ENCODE results near the gene CORIN.
"Not testable (repeated sequence)": the region's sequence is repeated elsewhere in the genome, so short reads cannot be mapped to it uniquely, and the experiment has no call there.

Gene CORIN

DNA sequence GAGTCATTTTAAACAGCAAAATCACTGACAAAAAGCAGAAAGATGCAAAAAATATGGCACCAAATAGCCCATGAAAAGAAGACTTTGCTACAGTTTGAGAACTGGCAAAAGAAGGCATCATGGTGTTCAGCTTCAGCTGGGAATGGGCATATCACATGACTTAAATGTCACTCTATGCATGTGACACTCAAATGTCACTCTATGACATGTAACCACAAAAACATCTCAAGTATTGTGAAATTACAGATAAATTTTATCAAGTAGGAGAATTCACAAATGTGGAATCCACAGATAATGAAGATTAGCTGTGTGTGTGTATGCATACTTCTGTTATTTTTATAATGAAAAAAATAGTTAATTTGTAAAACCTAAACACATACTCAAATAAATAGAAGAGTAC is 270.9 kb downstream of the CORIN start:
- Histone ChIP-seq H3K9me3 (ENCODE audit: control insufficient read depth in 2 of 2, low read length in 2 of 2) (no peaks in the 10 kb centered on the region), H3K27me3 (ENCODE audit: control insufficient read depth in 2 of 2, insufficient read depth in 2 of 2, low read length in 2 of 2) (no peaks in the 10 kb centered on the region), H3K9ac (ENCODE audit: low read depth in 1 of 2, low read length in 2 of 2) (no peak overlapping the region), H3K4me1 (ENCODE audit: control insufficient read depth in 2 of 2, insufficient read depth in 2 of 2, low read length in 2 of 2) (no peaks in the 10 kb centered on the region), H3K4me3 (ENCODE audit: low read length in 2 of 2) (no peak overlapping the region), H3K27ac (ENCODE audit: low read depth in 2 of 2, low read length in 2 of 2) (no peak overlapping the region), H3K36me3 (ENCODE audit: control insufficient read depth in 2 of 2, insufficient read depth in 2 of 2, low read length in 2 of 2) (peaks cover 5 to 10% of the 10 kb centered on the region in 2 donors)

DNA sequence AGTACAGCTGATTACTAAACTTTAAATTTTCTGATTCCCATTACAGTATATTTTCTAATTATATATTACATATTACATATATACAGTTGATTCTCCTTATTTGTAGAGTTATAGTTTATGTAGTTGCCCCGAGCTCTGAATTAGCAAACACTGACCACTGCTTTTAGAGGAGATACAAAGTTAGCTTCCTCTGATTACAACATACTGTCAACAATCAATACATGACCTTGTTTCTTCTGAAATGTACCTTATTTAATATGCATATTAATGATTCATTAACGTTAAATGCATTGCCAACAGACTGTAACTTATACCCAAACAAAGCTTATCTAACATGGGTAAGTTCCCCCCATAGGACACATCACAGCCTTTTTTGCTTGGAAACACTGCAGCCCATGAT is 271.3 kb downstream of the CORIN start:
- H3K27ac ChIP-seq (ENCODE audit: low read depth in 2 of 2, low read length in 2 of 2): no peak overlapping the region
- H3K4me3 ChIP-seq (ENCODE audit: low read length in 2 of 2): no peak overlapping the region
- no peaks in the 10 kb centered on the region for H3K4me1 ChIP-seq (ENCODE audit: control insufficient read depth in 2 of 2, insufficient read depth in 2 of 2, low read length in 2 of 2)
- no peaks in the 10 kb centered on the region for H3K27me3 ChIP-seq (ENCODE audit: control insufficient read depth in 2 of 2, insufficient read depth in 2 of 2, low read length in 2 of 2)
- no peaks in the 10 kb centered on the region for H3K9me3 ChIP-seq (ENCODE audit: control insufficient read depth in 2 of 2, low read length in 2 of 2)
- H3K9ac ChIP-seq (ENCODE audit: low read depth in 1 of 2, low read length in 2 of 2): no peak overlapping the region
- peaks cover 3 to 7% of the 10 kb centered on the region in 2 donors for H3K36me3 ChIP-seq (ENCODE audit: control insufficient read depth in 2 of 2, insufficient read depth in 2 of 2, low read length in 2 of 2)

GRCh38 chr4:47562297-47562696 is 275.6 kb downstream of the CORIN start:
- no peak overlapping the region for H3K4me3 ChIP-seq (ENCODE audit: low read length in 2 of 2)
- peaks cover 3% of the 10 kb centered on the region in 2 donors for H3K36me3 ChIP-seq (ENCODE audit: control insufficient read depth in 2 of 2, insufficient read depth in 2 of 2, low read length in 2 of 2)
- no peak overlapping the region for H3K27ac ChIP-seq (ENCODE audit: low read depth in 2 of 2, low read length in 2 of 2)
- H3K4me1 ChIP-seq (ENCODE audit: control insufficient read depth in 2 of 2, insufficient read depth in 2 of 2, low read length in 2 of 2): no peaks in the 10 kb centered on the region
- no peaks in the 10 kb centered on the region for H3K9me3 ChIP-seq (ENCODE audit: control insufficient read depth in 2 of 2, low read length in 2 of 2)
- no peak overlapping the region for H3K9ac ChIP-seq (ENCODE audit: low read depth in 1 of 2, low read length in 2 of 2)
- H3K27me3 ChIP-seq (ENCODE audit: control insufficient read depth in 2 of 2, insufficient read depth in 2 of 2, low read length in 2 of 2): no peaks in the 10 kb centered on the region

DNA sequence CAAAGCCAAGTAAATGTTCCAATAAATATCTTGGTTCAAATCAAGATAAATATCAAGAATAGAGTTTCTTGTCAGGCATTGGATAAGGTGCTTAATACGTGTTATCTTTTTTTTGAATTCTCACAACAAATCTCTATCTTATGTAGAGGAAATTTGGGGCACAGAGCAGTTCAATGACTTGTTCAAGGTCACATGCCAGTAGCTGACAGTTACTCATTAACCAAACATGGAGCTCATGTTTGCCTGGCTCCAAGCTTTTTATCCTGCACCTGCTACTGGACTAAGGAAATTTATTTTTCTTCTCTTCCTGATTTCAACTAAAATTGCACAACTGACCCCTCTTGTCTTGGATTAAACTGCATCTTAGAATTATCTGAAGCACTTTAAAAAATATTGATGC is 276.5 kb downstream of the CORIN start:
- Histone ChIP-seq H3K4me1 (ENCODE audit: control insufficient read depth in 2 of 2, insufficient read depth in 2 of 2, low read length in 2 of 2) (no peaks in the 10 kb centered on the region), H3K27ac (ENCODE audit: low read depth in 2 of 2, low read length in 2 of 2) (no peak overlapping the region), H3K27me3 (ENCODE audit: control insufficient read depth in 2 of 2, insufficient read depth in 2 of 2, low read length in 2 of 2) (no peaks in the 10 kb centered on the region), H3K4me3 (ENCODE audit: low read length in 2 of 2) (no peak overlapping the region), H3K9ac (ENCODE audit: low read depth in 1 of 2, low read length in 2 of 2) (no peak overlapping the region), H3K36me3 (ENCODE audit: control insufficient read depth in 2 of 2, insufficient read depth in 2 of 2, low read length in 2 of 2) (no peaks in the 10 kb centered on the region), H3K9me3 (ENCODE audit: control insufficient read depth in 2 of 2, low read length in 2 of 2) (no peaks in the 10 kb centered on the region)

GRCh38 chr4:47560682-47561081 is 277.2 kb downstream of the CORIN start:
- no peak overlapping the region for H3K27ac ChIP-seq (ENCODE audit: low read depth in 2 of 2, low read length in 2 of 2)

GRCh38 chr4:47557255-47557654 is 280.6 kb downstream of the CORIN start:
- no peaks in the 10 kb centered on the region for H3K36me3 ChIP-seq (ENCODE audit: control insufficient read depth in 2 of 2, insufficient read depth in 2 of 2, low read length in 2 of 2)
- no peak overlapping the region for H3K4me3 ChIP-seq (ENCODE audit: low read length in 2 of 2)
- no peak overlapping the region for H3K9ac ChIP-seq (ENCODE audit: low read depth in 1 of 2, low read length in 2 of 2)
- H3K27me3 ChIP-seq (ENCODE audit: control insufficient read depth in 2 of 2, insufficient read depth in 2 of 2, low read length in 2 of 2): no peaks in the 10 kb centered on the region
- H3K4me1 ChIP-seq (ENCODE audit: control insufficient read depth in 2 of 2, insufficient read depth in 2 of 2, low read length in 2 of 2): no peaks in the 10 kb centered on the region
- no peak overlapping the region for H3K27ac ChIP-seq (ENCODE audit: low read depth in 2 of 2, low read length in 2 of 2)
- no peaks in the 10 kb centered on the region for H3K9me3 ChIP-seq (ENCODE audit: control insufficient read depth in 2 of 2, low read length in 2 of 2)

More at GRCh38 chr4:47560682-47561081, 277.2 kb downstream of the CORIN start:
- H3K4me3 ChIP-seq (ENCODE audit: low read length in 2 of 2): no peak overlapping the region
- no peak overlapping the region for H3K9ac ChIP-seq (ENCODE audit: low read depth in 1 of 2, low read length in 2 of 2)
- no peaks in the 10 kb centered on the region for H3K4me1 ChIP-seq (ENCODE audit: control insufficient read depth in 2 of 2, insufficient read depth in 2 of 2, low read length in 2 of 2)
- H3K9me3 ChIP-seq (ENCODE audit: control insufficient read depth in 2 of 2, low read length in 2 of 2): no peaks in the 10 kb centered on the region
- H3K36me3 ChIP-seq (ENCODE audit: control insufficient read depth in 2 of 2, insufficient read depth in 2 of 2, low read length in 2 of 2): no peaks in the 10 kb centered on the region
- no peaks in the 10 kb centered on the region for H3K27me3 ChIP-seq (ENCODE audit: control insufficient read depth in 2 of 2, insufficient read depth in 2 of 2, low read length in 2 of 2)

DNA sequence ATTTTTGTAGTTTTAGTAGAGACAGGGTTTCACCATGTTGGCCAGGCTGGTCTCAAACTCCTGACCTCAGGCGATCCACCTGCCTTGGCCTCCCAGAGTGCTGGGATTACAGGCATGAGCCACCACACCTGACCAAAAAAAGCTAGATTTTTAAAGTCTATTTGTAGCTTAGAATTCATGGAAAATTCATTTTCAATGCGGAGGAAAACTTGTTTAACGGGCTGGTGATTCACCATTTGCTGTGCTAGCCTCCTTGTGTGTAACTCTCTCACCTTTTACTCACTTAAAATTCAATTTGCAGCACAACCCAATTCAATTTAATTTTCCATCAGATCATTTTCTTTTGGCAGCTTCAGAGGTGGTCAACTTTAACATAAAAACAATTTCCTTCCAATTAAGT is 281.9 kb downstream of the CORIN start:
- H3K4me1 ChIP-seq (ENCODE audit: control insufficient read depth in 2 of 2, insufficient read depth in 2 of 2, low read length in 2 of 2); H3K4me3 ChIP-seq (ENCODE audit: low read length in 2 of 2); H3K27ac ChIP-seq (ENCODE audit: low read depth in 2 of 2, low read length in 2 of 2); H3K27me3 ChIP-seq (ENCODE audit: control insufficient read depth in 2 of 2, insufficient read depth in 2 of 2, low read length in 2 of 2); H3K9me3 ChIP-seq (ENCODE audit: control insufficient read depth in 2 of 2, low read length in 2 of 2); H3K9ac ChIP-seq (ENCODE audit: low read depth in 1 of 2, low read length in 2 of 2); H3K36me3 ChIP-seq (ENCODE audit: control insufficient read depth in 2 of 2, insufficient read depth in 2 of 2, low read length in 2 of 2): not testable (repeated sequence)

DNA sequence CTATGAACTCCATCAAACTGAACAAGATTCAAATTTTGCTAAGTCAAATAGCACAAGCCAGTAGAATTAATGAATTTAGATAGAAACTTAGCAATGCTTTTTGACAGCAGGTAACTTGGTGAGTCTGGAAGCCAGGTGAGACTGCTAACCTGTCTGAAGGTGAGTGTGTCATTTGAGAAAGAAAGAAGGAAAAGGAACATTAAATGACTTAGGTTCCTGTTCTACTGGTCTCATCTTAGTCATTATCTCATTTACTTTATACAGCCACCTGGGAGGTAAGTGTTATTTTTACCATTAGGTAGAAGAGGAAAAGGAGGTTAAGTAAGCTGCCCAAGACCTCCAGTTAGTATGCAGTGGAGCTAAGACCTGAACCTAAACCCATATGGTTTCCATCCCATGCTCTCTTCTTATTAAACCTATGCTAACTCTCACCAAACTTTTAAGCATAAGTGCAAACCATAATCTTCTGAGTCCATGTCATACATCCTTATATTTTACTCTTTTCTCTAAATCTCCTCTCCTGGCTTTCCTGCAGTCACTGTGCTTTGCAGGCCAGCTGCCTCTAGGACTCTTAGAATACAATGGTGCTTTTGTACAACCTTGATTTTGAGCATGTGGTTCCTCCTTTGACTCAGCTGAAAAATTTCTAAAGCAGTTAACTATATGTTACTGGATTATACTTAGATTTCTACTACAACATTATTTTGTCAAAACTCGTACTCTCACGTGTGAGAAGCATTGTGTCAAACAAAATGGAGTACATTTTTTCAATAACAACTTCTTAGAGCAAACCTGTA is 284.3 kb downstream of the CORIN start:
- no peaks in the 10 kb centered on the region for H3K4me1 ChIP-seq (ENCODE audit: control insufficient read depth in 2 of 2, insufficient read depth in 2 of 2, low read length in 2 of 2)
- H3K27ac ChIP-seq (ENCODE audit: low read depth in 2 of 2, low read length in 2 of 2): no peak overlapping the region
- H3K9ac ChIP-seq (ENCODE audit: low read depth in 1 of 2, low read length in 2 of 2): no peak overlapping the region
- no peaks in the 10 kb centered on the region for H3K36me3 ChIP-seq (ENCODE audit: control insufficient read depth in 2 of 2, insufficient read depth in 2 of 2, low read length in 2 of 2)
- no peaks in the 10 kb centered on the region for H3K9me3 ChIP-seq (ENCODE audit: control insufficient read depth in 2 of 2, low read length in 2 of 2)
- H3K27me3 ChIP-seq (ENCODE audit: control insufficient read depth in 2 of 2, insufficient read depth in 2 of 2, low read length in 2 of 2): no peaks in the 10 kb centered on the region
- H3K4me3 ChIP-seq (ENCODE audit: low read length in 2 of 2): no peak overlapping the region

DNA sequence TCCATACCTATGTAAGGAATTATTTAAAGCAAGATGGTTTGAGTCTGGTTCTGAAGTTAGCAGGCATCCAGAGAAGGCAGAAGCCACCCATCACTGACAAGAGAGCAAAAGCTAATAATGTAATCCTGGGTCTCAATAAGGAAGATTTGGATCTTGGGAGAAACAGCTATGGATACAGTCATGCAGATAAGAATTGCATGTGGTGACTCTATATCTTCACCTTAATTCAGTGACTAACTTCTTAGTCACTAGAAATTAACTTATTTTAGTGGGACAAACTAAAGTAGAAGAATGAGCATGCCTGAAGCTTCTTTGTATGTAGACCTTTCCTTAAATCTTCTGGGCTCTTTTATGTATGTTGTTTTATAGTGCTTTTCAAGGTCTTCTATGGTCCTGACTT is 286.2 kb downstream of the CORIN start:
- H3K9me3 ChIP-seq (ENCODE audit: control insufficient read depth in 2 of 2, low read length in 2 of 2): no peaks in the 10 kb centered on the region
- no peaks in the 10 kb centered on the region for H3K27me3 ChIP-seq (ENCODE audit: control insufficient read depth in 2 of 2, insufficient read depth in 2 of 2, low read length in 2 of 2)
- H3K36me3 ChIP-seq (ENCODE audit: control insufficient read depth in 2 of 2, insufficient read depth in 2 of 2, low read length in 2 of 2): no peaks in the 10 kb centered on the region
- no peaks in the 10 kb centered on the region for H3K4me1 ChIP-seq (ENCODE audit: control insufficient read depth in 2 of 2, insufficient read depth in 2 of 2, low read length in 2 of 2)
- no peak overlapping the region for H3K4me3 ChIP-seq (ENCODE audit: low read length in 2 of 2)
- H3K9ac ChIP-seq (ENCODE audit: low read depth in 1 of 2, low read length in 2 of 2): no peak overlapping the region
- H3K27ac ChIP-seq (ENCODE audit: low read depth in 2 of 2, low read length in 2 of 2): no peak overlapping the region

DNA sequence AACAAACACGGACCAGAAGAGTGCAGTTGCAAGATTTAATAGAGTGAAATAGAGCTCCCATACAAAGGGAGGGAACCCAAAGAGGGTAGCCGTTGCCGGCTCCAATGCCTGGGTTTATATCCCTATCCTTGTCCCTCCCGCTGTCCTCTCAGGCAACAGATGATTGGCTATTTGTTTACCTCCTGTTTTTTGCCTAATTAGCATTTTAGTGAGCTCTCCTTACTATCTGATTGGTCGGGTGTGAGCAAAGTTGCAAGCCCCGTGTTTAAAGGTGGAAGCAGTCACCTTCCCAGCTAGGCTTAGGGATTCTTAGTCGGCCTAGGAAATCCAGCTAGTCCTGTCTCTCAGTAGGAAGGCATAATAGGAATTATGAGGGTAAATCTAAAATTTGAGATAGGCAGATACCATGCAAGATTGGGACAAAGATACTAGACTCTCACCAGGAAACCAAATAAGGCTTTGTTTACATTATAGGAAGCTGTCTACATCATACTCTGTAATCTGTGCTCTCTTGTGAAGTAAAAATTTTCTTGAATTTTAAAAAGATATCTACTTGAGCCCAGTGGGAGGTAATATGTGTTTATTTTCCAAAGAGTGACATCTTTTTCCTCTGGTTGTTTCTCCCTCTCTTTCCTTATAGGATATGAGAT is 286.8 kb downstream of the CORIN start:
- Histone ChIP-seq H3K27me3 (ENCODE audit: control insufficient read depth in 2 of 2, insufficient read depth in 2 of 2, low read length in 2 of 2) (no peaks in the 10 kb centered on the region), H3K9ac (ENCODE audit: low read depth in 1 of 2, low read length in 2 of 2) (no peak overlapping the region), H3K4me3 (ENCODE audit: low read length in 2 of 2) (no peak overlapping the region), H3K27ac (ENCODE audit: low read depth in 2 of 2, low read length in 2 of 2) (no peak overlapping the region), H3K36me3 (ENCODE audit: control insufficient read depth in 2 of 2, insufficient read depth in 2 of 2, low read length in 2 of 2) (peaks cover 0 to under 1% of the 10 kb centered on the region in 2 donors), H3K4me1 (ENCODE audit: control insufficient read depth in 2 of 2, insufficient read depth in 2 of 2, low read length in 2 of 2) (no peaks in the 10 kb centered on the region), H3K9me3 (ENCODE audit: control insufficient read depth in 2 of 2, low read length in 2 of 2) (no peaks in the 10 kb centered on the region)
